ENCODE measurements around the gene AUTS2. TPM values are rescaled to one million over a fixed set of nuclear protein-coding genes. Genes with fewer than 3 reads are reported as not detected.

AUTS2 gene
- total and polyA plus RNA-seq, 2 of the 8 experiments (the other 6 are each of a cell fraction or from before 2014, with no cell fraction given) = 25.9 to 101 TPM

DNA sequence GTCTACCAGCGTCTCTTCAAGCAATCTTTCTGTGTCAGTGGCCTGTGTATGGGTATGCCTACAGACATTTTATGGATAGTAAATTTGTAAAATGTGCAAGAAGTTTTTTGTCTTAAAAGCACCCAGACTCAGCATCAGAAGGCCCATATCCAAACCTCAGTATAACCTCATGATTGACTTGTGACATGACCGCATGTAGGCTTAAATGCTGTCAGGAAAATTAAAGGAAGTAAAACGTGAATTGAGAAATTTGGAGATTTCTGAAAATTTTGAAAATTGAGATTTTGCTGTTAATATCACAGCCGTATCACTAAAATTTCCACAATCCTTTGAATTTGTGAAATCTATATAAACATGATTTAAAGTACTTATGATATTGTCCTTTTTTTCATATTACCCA lies 410.2 kb downstream of the AUTS2 start:
- Histone ChIP-seq H3K4ac (replicated peaks; ENCODE audit: insufficient read length, low read depth, low read length) (no peak overlapping the region), H3K36me3 (ENCODE audit: control insufficient read depth in 2 of 4, insufficient read depth in 4 of 4, low read length in 3 of 4) (no peaks in the 10 kb centered on the region), H3K9ac (replicated peaks in 1 of 4; ENCODE audit: extremely low read depth in 1 of 4, low read depth in 3 of 4, low read length in 3 of 4) (no peak overlapping the region), H3K79me1 (ENCODE audit: low read depth, low read length) (no peaks in the 10 kb centered on the region), H3K18ac (ENCODE audit: extremely low read depth, low read length) (no peak overlapping the region), H4K5ac (ENCODE audit: insufficient read length, low read depth, low read length) (no peak overlapping the region), H3K4me3 (ENCODE audit: extremely low read depth in 1 of 4, insufficient read depth in 2 of 4, low read depth in 3 of 4, low read length in 4 of 4) (no peak overlapping the region), H3K27ac (ENCODE audit: low read depth, low read length) (no peak overlapping the region), H3K4me2 (ENCODE audit: insufficient read depth in 1 of 2, low read depth in 2 of 2, low read length in 2 of 2) (no peak overlapping the region), H2AK5ac (ENCODE audit: low read depth, low read length) (no peak overlapping the region), H3K23me2 (ENCODE audit: low read depth, low read length) (no peaks in the 10 kb centered on the region), H3K23ac (ENCODE audit: insufficient read length) (no peak overlapping the region), H4K20me1 (replicated peaks in 1 of 2; ENCODE audit: control insufficient read depth in 1 of 2, insufficient read depth in 2 of 2, low read length in 2 of 2) (no peaks in the 10 kb centered on the region), H2BK5ac (ENCODE audit: low read depth, low read length) (no peak overlapping the region), H3K9me3 (ENCODE audit: insufficient read depth in 2 of 2, low read depth in 1 of 2, low read length in 1 of 2) (no peaks in the 10 kb centered on the region), H3K79me2 (ENCODE audit: control insufficient read depth in 1 of 2, insufficient read depth in 2 of 2, low read length in 2 of 2) (no peaks in the 10 kb centered on the region), H2BK15ac (ENCODE audit: low read length) (no peak overlapping the region), H3K27me3 (replicated peaks in 1 of 4; ENCODE audit: control insufficient read depth in 3 of 4, extremely low read depth in 1 of 4, insufficient read depth in 3 of 4, low read length in 3 of 4) (no peaks in the 10 kb centered on the region), H3K14ac (ENCODE audit: insufficient read length) (no peak overlapping the region), H4K91ac (replicated peaks; ENCODE audit: insufficient read length, low read length) (no peak overlapping the region), H2BK120ac (replicated peaks; ENCODE audit: low read depth, low read length) (no peak overlapping the region), H3K56ac (replicated peaks; ENCODE audit: insufficient read length, low read depth, low read length) (no peak overlapping the region), H3K4me1 (replicated peaks in 1 of 4; ENCODE audit: control insufficient read depth in 3 of 4, insufficient read depth in 4 of 4, low read length in 3 of 4) (peaks cover 0 to 6% (median 4%) of the 10 kb centered on the region in 4 experiments; a peak in 4 of 7 replicates), H2BK12ac (ENCODE audit: low read depth, low read length) (no peak overlapping the region), H2BK20ac (ENCODE audit: low read length) (no peak overlapping the region), H4K8ac (ENCODE audit: extremely low read depth, insufficient read depth, low read length) (no peak overlapping the region), H2AFZ (ENCODE audit: low read length) (no peak overlapping the region)
- 89 to 100% methylated on average over 1 to 4 of the region's 4 CpGs for WGBS, 2 experiments (ENCODE audit: extremely low coverage in 1 of 2, insufficient coverage in 1 of 2, insufficient read length in 1 of 2, insufficient replicate concordance in 2 of 2, low coverage in 1 of 2, low lambda C conversion rate in 2 of 2, missing lambda C conversion rate in 1 of 2)
- ChIA-PET CTCF (ENCODE audit: partially characterized antibody) (no interaction called here), POLR2A (ENCODE audit: partially characterized antibody) (no interaction called here)
- FAIRE-seq (no peak), DNase-seq (ENCODE audit: low read depth in 1 of 2, low spot score in 2 of 2) (no peak)
- TF ChIP-seq, protein P1, sequence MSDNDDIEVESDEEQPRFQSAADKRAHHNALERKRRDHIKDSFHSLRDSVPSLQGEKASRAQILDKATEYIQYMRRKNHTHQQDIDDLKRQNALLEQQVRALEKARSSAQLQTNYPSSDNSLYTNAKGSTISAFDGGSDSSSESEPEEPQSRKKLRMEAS (IDR thresholded peaks at IDR 0.05) = no peak
- TF ChIP-seq ZNF274 (IDR thresholded peaks at IDR 0.05; ENCODE audit: borderline replicate concordance, extremely low read depth, low read length) (no peak), BCL11A (IDR thresholded peaks at IDR 0.05; ENCODE audit: low read depth in 2 of 2, low read length in 2 of 2) (no peak), CBX8 (IDR thresholded peaks at IDR 0.05; ENCODE audit: borderline replicate concordance, low read depth, low read length) (no peak), TAF1 (IDR thresholded peaks at IDR 0.05; ENCODE audit: low read depth, low read length) (no peak), SIRT6 (IDR thresholded peaks at IDR 0.05; ENCODE audit: low read length) (no peak)
